ENCODE measurements around the gene IMP3.

GRCh38 chr15:75622505-75622904 lies 17.5 kb downstream of the IMP3 start:
- no peak for TF ChIP-seq POLR2A (IDR thresholded peaks at IDR 0.05; ENCODE audit: low read length)
- TF ChIP-seq GATA1 (IDR thresholded peaks at IDR 0.05; ENCODE audit: low read depth, low read length), result no peak

All from erythroblast (primary cell).